Activated CD4-positive, alpha-beta T cell treated with anti-CD3 and anti-CD28 coated beads, Interleukin-2, amount 50 U/mL, for 48 hours (primary cell): Measurements from ENCODE around the gene CD82.

Experiments used
- DNase-seq, 2 experiments: peaks; one replicate each; pipeline ENCODE4 v3.0.0-alpha.2; 2020

The CD82 gene

GRCh38 chr11:44578279-44578678, 12.8 kb downstream of the CD82 start:
- DNase-seq: no peak

- DNase-seq: no peak
These were observed 13.9 kb downstream of the CD82 start for GRCh38 chr11:44579302-44579761.

- no peak for DNase-seq
These were observed 15.2 kb downstream of the CD82 start for GRCh38 chr11:44580701-44581100.

GRCh38 chr11:44581246-44581645, 15.8 kb downstream of the CD82 start:
- no peak for DNase-seq

GRCh38 chr11:44582641-44583352, 17.3 kb downstream of the CD82 start:
- no peak for DNase-seq

GRCh38 chr11:44583353-44583669, 17.8 kb downstream of the CD82 start:
- DNase-seq: no peak

- DNase-seq: no peak
These were observed 20.0 kb downstream of the CD82 start for GRCh38 chr11:44585421-44585820.

GRCh38 chr11:44589301-44589700, 23.8 kb downstream of the CD82 start:
- no peak for DNase-seq

- DNase-seq: no peak
These were observed 25.3 kb downstream of the CD82 start for GRCh38 chr11:44590769-44591168.

- no peak for DNase-seq
These were observed 26.1 kb downstream of the CD82 start for GRCh38 chr11:44591557-44591956.

GRCh38 chr11:44592125-44592940, 26.9 kb downstream of the CD82 start:
- DNase-seq: no peak

- no peak for DNase-seq
These were observed 27.8 kb downstream of the CD82 start for GRCh38 chr11:44593251-44593650.

GRCh38 chr11:44595006-44595405, 29.5 kb downstream of the CD82 start:
- no peak for DNase-seq

- no peak for DNase-seq
These were observed 30.5 kb downstream of the CD82 start for GRCh38 chr11:44595964-44596381.

- peak; percentile 71 to 79 for DNase-seq
These were observed 31.2 kb downstream of the CD82 start for GRCh38 chr11:44596525-44597276.

GRCh38 chr11:44597358-44598012, 32.0 kb downstream of the CD82 start:
- no peak for DNase-seq

GRCh38 chr11:44598831-44599230, 33.4 kb downstream of the CD82 start:
- DNase-seq: no peak

GRCh38 chr11:44600261-44600660, 34.8 kb downstream of the CD82 start:
- DNase-seq: no peak

GRCh38 chr11:44600839-44601383, 35.4 kb downstream of the CD82 start:
- DNase-seq: no peak

- peak in 1 of 2 experiments; percentile 51 for DNase-seq
These were observed 36.3 kb downstream of the CD82 start for GRCh38 chr11:44601471-44602370.

- no peak for DNase-seq
These were observed 37.4 kb downstream of the CD82 start for GRCh38 chr11:44602891-44603310.

- no peak for DNase-seq
These were observed 38.7 kb downstream of the CD82 start for GRCh38 chr11:44604171-44604581.
